Activated CD4-positive, alpha-beta memory T cell treated with anti-CD3 and anti-CD28 coated beads for 36 hours (primary cell): ENCODE results near the gene CBX5. TPM values are rescaled to one million over a fixed set of nuclear protein-coding genes. Genes with fewer than 3 reads are reported as not detected.

Source experiments
- CTCF ChIA-PET: fragments of 350-600 bp; sonication (Branson Sonifier 250); formaldehyde crosslinking; loops from one replicate; lab custom pipeline; 2021; ENCODE audit warnings: antibody characterized with exemption, inconsistent platforms; lab: Charles Lee
- POLR2A ChIA-PET: fragments of 350-600 bp; sonication (Branson Sonifier 250); formaldehyde crosslinking; loops from one replicate; lab custom pipeline; 2021; ENCODE audit warnings: antibody characterized with exemption; lab: Charles Lee
- DNase-seq: peaks from one replicate; pipeline ENCODE4 v3.0.0-alpha.2; 2020
- H3K27ac Mint-ChIP-seq: one replicate; pipeline ENCODE4 v1.8.0; 2021; ENCODE audit warnings: mixed read lengths
- H3K27me3 Mint-ChIP-seq: one replicate; pipeline ENCODE4 v1.8.0; 2021; ENCODE audit warnings: mixed read lengths
- H3K36me3 Mint-ChIP-seq: one replicate; pipeline ENCODE4 v1.8.0; 2021; ENCODE audit warnings: mixed read lengths
- H3K4me1 Mint-ChIP-seq: one replicate; pipeline ENCODE4 v1.8.0; 2021; ENCODE audit warnings: low read depth, mixed read lengths
- H3K4me3 Mint-ChIP-seq: one replicate; pipeline ENCODE4 v1.8.0; 2021; ENCODE audit warnings: mild to moderate bottlenecking, mixed read lengths
- H3K9me3 Mint-ChIP-seq: one replicate; pipeline ENCODE4 v1.8.0; 2021; ENCODE audit warnings: mixed read lengths
- intact Hi-C: fragments of 100-400 bp; cut with micrococcal nuclease; formaldehyde crosslinking; loops from one replicate; pipeline ENCODE4 v1.15.1; 2023
- total RNA-seq, 2 experiments: library from RNA; stranded (reverse); gene quantifications; one replicate each; pipeline ENCODE4 v1.2.3, GENCODE V29; 2021

Gene CBX5
- total RNA-seq, 2 experiments from 2014 or later, result 132 to 138 TPM

DNA sequence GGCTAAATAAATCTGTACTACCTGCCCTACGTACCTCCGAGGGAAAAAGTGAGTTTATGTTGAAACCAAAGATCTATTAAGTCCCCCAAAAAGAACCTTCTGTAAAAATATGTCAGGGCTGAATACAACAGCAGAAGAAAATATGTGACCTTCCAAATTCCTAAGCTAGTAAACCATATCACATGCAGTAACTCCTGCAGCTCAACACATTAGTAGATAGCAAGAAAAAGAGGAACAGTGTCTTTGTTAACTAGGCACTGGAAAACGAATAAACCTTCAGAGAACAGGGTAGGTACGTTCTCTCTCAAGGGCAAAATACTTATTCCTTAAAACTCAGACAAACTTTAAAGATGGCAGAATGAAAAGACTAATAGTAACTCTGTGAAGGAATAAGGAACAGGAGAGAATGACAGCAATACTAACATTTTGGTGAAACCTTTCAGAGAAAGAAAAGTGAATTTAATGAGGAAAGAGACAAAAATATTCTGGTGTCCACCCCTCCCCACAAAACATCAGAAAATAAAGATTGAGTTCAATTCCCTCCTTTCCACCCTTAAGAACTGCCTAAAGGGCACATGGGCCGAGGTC lies 18.0 kb downstream of the CBX5 start:
- intact Hi-C loops, result no loop called here
- peaks cover 55% of the 10 kb centered on the region for H3K4me1 Mint-ChIP-seq
- H3K27me3 Mint-ChIP-seq, result no peaks in the 10 kb centered on the region
- H3K9me3 Mint-ChIP-seq, result no peaks in the 10 kb centered on the region
- ChIA-PET CTCF (interaction anchor here (1.0 to 4.1 kb wide), 2 partner anchors 10 to 117 kb away, joined by 6 to 28 read pairs; no protein-coding TSS in a partner anchor), POLR2A (no interaction called here)
- no peak overlapping the region for H3K4me3 Mint-ChIP-seq
- no peak for DNase-seq
- no peak overlapping the region for H3K27ac Mint-ChIP-seq
- peaks cover 18% of the 10 kb centered on the region for H3K36me3 Mint-ChIP-seq

DNA sequence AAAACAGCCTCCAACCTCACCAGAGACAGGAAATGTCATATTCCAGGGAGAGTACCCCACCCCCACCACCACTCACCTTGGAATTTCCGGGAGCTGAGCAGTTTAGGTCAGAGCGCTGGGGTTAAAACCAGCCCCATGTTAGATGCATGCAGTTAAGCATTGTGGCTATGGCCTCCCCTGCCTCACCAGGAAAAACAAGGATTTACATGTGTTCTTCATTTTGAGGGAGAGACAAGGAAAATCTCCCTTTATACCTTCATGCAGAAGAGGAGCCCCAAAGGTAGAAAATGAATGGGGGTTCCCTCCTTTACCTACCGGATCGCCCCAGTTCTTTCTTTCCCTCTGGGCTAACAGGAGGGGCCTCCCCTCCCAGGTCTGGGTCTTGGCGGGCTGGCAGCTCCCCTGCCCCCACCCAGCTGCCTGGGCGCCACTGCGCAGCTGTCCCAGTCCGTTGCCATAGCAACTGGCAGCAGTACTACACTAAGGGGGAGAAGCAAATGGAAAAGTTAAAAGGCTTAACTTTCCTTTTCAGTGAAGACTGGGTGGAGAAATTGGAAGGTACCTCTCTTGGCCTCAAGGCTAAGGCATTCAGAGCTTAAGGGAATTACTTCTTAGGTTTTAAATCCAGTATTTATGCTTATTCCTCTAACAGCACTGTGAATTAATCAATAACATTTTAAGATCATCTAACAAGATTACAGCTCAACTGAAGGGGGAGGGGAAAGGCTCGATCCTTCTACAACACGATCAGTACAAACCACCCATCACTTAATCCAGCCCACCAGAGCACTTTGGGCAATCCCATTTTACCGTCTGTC lies 20.5 kb downstream of the CBX5 start:
- Mint-ChIP-seq H3K36me3 (peaks cover 33% of the 10 kb centered on the region), H3K9me3 (no peaks in the 10 kb centered on the region), H3K27ac (no peak overlapping the region), H3K4me1 (peaks cover 46% of the 10 kb centered on the region), H3K4me3 (no peak overlapping the region), H3K27me3 (no peaks in the 10 kb centered on the region)
- CTCF ChIA-PET, result interaction anchor here (0.8 to 2.4 kb wide), 7 partner anchors 10 to 400 kb away, joined by 3 to 10 read pairs (median 6); partner anchors contain the start of gene COPZ1
- peak; percentile 38 for DNase-seq
- POLR2A ChIA-PET, result interaction anchor here (1.2 kb wide), 1 partner anchor 25 kb away, joined by 3 read pairs; no protein-coding TSS in a partner anchor
- intact Hi-C loops, result no loop called here

DNA sequence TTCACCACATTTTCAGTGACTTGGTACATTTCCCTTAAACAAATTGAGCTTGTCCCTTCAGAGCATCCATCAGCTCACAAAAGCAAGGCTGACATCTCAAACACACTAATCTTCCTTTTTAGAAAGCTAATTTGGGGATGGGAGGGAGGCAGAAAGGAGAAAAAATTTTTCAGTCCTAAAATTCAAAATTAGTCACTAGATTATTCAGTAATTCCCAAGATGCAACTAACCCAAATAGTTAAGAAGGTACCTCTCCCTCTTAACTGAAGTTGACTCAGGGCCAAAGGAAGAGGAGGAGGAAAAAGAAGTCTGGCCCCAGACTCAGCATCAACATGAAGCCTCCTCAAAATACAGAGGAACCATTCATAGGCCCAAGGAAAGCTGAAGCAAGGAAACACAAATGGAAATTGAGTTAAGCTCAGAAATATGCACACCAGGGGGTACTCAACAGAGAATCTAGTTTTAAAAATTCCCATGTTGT lies 21.7 kb downstream of the CBX5 start:
- peaks cover 29% of the 10 kb centered on the region for H3K36me3 Mint-ChIP-seq
- ChIA-PET POLR2A (interaction anchor here (1.0 kb wide), 1 partner anchor 23 kb away, joined by 3 read pairs; no protein-coding TSS in a partner anchor), CTCF (interaction anchor here (0.6 to 2.4 kb wide), 7 partner anchors 9 to 268 kb away, joined by 3 to 10 read pairs (median 6); partner anchors contain the start of gene COPZ1)
- no peaks in the 10 kb centered on the region for H3K9me3 Mint-ChIP-seq
- H3K27me3 Mint-ChIP-seq, result no peaks in the 10 kb centered on the region
- DNase-seq, result no peak
- H3K4me1 Mint-ChIP-seq, result peaks cover 40% of the 10 kb centered on the region
- peak overlapping the region; percentile 39 for H3K27ac Mint-ChIP-seq
- H3K4me3 Mint-ChIP-seq, result no peak overlapping the region
- intact Hi-C loops, result no loop called here

DNA sequence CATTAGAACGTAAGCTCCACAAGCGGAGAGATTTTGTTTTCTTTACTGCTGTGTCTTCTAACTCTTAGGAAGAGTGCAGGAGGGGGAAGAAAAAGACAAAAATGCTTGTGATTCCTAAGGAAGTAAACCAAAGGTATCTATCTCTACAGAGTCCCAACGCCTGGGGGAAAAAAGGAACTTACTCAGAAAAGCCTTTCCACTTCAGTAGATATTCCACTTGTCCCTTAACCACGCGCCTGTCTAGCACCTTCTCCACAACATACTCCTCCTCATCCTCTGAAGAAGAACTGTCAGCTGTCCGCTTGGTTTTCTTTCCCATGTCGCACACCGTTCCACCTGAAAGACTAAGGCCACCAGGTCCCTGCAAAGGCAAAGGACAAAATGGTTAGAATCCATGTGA lies 22.6 kb downstream of the CBX5 start:
- H3K36me3 Mint-ChIP-seq, result peaks cover 29% of the 10 kb centered on the region
- no peak overlapping the region for H3K27ac Mint-ChIP-seq
- H3K4me1 Mint-ChIP-seq, result peaks cover 35% of the 10 kb centered on the region
- no peaks in the 10 kb centered on the region for H3K27me3 Mint-ChIP-seq
- no peak for DNase-seq
- POLR2A ChIA-PET, result no interaction called here
- H3K9me3 Mint-ChIP-seq, result no peaks in the 10 kb centered on the region
- no peak overlapping the region for H3K4me3 Mint-ChIP-seq
- CTCF ChIA-PET, result no interaction called here
- intact Hi-C loops, result no loop called here

DNA sequence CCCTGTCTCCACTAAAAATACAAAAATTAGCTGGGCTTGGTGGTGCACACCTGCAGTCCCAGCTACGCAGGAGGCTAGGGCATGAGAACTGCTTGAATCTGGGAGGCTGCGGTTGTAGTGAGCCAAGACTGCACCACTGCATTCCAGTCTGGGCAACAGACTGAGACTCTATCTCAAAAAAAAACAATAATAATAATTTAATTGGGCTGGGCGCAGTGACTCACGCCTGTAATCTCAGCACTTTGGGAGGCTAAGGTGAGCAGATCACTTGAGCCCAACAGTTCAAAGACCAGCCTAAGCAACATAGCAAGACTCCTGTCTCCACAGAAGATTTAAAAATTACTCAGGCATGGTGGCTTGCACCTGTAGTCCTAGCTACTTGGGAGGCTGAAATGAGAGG lies 26.7 kb downstream of the CBX5 start:
- H3K4me3 Mint-ChIP-seq, result no peak overlapping the region
- no peak for DNase-seq
- intact Hi-C loops, result loop anchor here (5.0 kb wide), 1 partner anchor 39 kb away; no protein-coding TSS in a partner anchor
- H3K4me1 Mint-ChIP-seq, result peaks cover 19% of the 10 kb centered on the region
- ChIA-PET CTCF (interaction anchor here (0.7 to 3.0 kb wide), 13 partner anchors 11 to 185 kb away, joined by 3 to 28 read pairs (median 4); partner anchors contain the start of gene COPZ1), POLR2A (interaction anchor here (0.7 to 2.7 kb wide), 2 partner anchors 33 to 127 kb away, joined by 3 to 12 read pairs; no protein-coding TSS in a partner anchor)
- H3K27me3 Mint-ChIP-seq, result no peaks in the 10 kb centered on the region
- H3K9me3 Mint-ChIP-seq, result no peaks in the 10 kb centered on the region
- peaks cover 40% of the 10 kb centered on the region for H3K36me3 Mint-ChIP-seq
- H3K27ac Mint-ChIP-seq, result no peak overlapping the region

DNA sequence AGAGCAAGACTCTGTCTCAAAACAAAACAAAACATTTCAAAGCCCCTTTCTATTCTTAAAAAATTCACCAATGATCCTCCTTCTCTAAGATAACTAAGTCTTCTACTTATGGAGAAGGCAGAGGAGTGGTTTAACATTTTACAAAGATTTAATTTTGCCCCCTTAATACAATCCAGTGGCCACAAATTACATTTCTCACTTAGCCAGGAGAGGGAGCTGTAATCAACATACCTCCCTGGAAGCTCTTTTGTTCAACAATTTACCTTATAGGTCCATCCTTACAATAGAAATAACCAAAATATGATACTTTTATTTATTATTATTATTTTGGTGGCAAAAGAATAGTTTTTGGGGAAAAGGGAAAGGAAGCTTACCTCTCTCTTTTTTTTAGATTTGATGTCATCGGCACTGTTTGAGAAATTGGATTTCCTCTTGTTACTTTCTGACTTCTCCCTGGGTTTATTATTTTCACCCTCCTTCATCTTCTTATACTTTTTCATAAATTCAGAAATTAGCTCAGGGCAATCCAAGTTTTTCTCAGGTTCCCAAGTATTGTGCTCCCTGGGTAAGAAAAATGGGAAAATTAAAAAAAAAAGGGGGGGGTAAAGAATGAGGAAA lies 28.1 kb downstream of the CBX5 start:
- ChIA-PET POLR2A (interaction anchor here (0.7 to 2.7 kb wide), 6 partner anchors 11 to 107 kb away, joined by 3 to 12 read pairs (median 4); partner anchors contain the start of genes COPZ1 and HNRNPA1), CTCF (interaction anchor here (0.7 to 3.0 kb wide), 49 partner anchors 9 to 1896 kb away, joined by 3 to 28 read pairs (median 4); partner anchors contain the start of genes CBX5, COPZ1 and HNRNPA1)
- intact Hi-C loops, result loop anchor here (5.0 kb wide), 1 partner anchor 41 kb away; no protein-coding TSS in a partner anchor
- no peak overlapping the region for H3K27ac Mint-ChIP-seq
- peaks cover 35% of the 10 kb centered on the region for H3K36me3 Mint-ChIP-seq
- no peak overlapping the region for H3K4me3 Mint-ChIP-seq
- no peak for DNase-seq
- H3K9me3 Mint-ChIP-seq, result no peaks in the 10 kb centered on the region
- H3K27me3 Mint-ChIP-seq, result no peaks in the 10 kb centered on the region
- peaks cover 9% of the 10 kb centered on the region for H3K4me1 Mint-ChIP-seq

DNA sequence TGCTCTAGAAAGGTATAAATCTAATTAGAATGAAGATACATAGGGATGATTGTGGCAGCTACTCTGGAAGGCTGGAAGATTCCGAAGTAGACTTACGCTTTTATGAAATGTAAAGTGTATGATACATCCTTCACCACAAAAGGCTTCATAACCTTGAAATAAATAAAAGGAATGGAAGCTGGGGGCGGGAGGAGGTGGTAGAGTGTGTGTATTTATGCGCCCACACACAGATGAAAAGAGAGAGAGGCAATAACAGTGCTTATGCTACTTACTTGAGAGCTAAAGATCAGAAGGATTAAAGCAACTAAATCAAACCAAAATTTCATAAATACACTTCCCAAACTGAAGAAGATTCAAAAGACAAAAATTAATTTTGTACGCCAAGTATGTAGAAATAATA lies 30.4 kb downstream of the CBX5 start:
- no peaks in the 10 kb centered on the region for H3K27me3 Mint-ChIP-seq
- peaks cover 31% of the 10 kb centered on the region for H3K36me3 Mint-ChIP-seq
- intact Hi-C loops, result no loop called here
- no peak overlapping the region for H3K4me3 Mint-ChIP-seq
- peaks cover 6% of the 10 kb centered on the region for H3K4me1 Mint-ChIP-seq
- no peaks in the 10 kb centered on the region for H3K9me3 Mint-ChIP-seq
- ChIA-PET CTCF (interaction anchor here (1.0 to 1.2 kb wide), 6 partner anchors 9 to 150 kb away, joined by 3 read pairs; no protein-coding TSS in a partner anchor), POLR2A (no interaction called here)
- no peak overlapping the region for H3K27ac Mint-ChIP-seq
- no peak for DNase-seq

DNA sequence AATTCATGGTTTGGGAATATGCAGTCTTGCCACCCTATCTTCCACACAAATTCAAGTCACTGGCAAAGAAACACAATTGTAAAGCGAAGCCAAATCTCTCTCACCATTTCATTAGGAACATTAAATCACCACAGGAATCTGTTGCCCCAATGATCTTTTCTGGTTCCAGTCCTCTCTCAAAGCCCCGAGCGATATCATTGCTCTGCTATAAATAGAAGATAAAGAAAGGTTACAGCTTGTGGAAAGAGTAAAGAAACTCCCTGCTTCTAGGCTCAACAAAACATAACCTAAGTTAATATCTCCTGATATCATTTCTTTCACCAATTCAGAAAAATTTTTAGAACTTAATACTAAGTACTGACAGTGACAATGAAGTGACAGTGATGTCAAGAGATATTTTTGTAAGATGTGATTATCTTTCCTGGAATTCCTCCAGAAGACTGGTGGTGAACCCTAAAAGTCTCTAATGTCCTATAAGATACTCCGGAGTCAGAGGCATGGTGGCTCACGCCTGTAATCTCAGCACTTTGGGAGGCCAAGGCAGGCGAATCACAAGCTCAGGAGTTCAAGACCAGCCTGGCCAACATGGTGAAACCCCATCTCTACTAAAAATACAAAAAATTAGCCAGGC lies 33.8 kb downstream of the CBX5 start:
- H3K36me3 Mint-ChIP-seq, result peaks cover 35% of the 10 kb centered on the region
- POLR2A ChIA-PET, result no interaction called here
- H3K27ac Mint-ChIP-seq, result no peak overlapping the region
- no peak overlapping the region for H3K4me3 Mint-ChIP-seq
- no peak for DNase-seq
- intact Hi-C loops, result no loop called here
- no peaks in the 10 kb centered on the region for H3K9me3 Mint-ChIP-seq
- H3K27me3 Mint-ChIP-seq, result no peaks in the 10 kb centered on the region
- H3K4me1 Mint-ChIP-seq, result peaks cover 10% of the 10 kb centered on the region
- CTCF ChIA-PET, result interaction anchor here (0.6 kb wide), 1 partner anchor 26 kb away, joined by 3 read pairs; no protein-coding TSS in a partner anchor

DNA sequence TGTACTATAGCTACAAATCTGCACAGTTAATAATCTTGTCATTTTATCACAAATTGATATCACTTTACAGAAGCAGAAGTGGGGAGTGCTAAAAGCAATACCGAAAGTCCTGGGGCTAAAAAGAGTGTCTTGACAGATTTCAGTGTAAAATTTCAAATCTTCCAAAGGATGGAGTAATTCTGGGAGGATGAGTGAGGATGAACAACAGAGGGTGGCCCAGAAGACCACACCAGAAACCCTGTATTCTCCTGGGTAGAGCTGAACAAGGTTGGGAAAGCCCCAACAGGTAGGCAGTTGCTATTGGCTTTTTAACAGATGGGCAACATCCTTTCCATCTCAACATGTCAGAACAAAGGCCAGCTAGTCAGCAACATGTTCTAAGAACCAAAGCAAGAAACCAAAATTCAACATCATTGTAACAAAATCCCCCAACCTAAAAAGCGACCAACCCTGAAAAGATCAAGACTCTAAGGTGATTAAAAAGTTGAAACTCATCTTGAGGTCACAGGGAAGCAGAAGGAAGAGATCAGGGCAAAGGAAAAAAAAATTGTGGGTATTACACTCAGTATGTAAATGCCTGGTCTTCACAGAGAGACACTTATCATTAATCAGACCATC lies 38.8 kb downstream of the CBX5 start:
- peak overlapping the region; percentile 78 for H3K27ac Mint-ChIP-seq
- CTCF ChIA-PET, result interaction anchor here (1.5 to 2.7 kb wide), 4 partner anchors 11 to 84 kb away, joined by 6 to 19 read pairs (median 6); partner anchors contain the start of gene COPZ1
- H3K4me1 Mint-ChIP-seq, result peaks cover 22% of the 10 kb centered on the region
- no peak overlapping the region for H3K4me3 Mint-ChIP-seq
- H3K36me3 Mint-ChIP-seq, result peaks cover 33% of the 10 kb centered on the region
- H3K9me3 Mint-ChIP-seq, result no peaks in the 10 kb centered on the region
- intact Hi-C loops, result loop anchor here (1.0 to 2.0 kb wide), 2 partner anchors 36 to 39 kb away; partner anchors contain the start of genes CBX5 and HNRNPA1
- POLR2A ChIA-PET, result interaction anchor here (0.6 kb wide), 1 partner anchor 29 kb away, joined by 3 read pairs; no protein-coding TSS in a partner anchor
- H3K27me3 Mint-ChIP-seq, result no peaks in the 10 kb centered on the region
- peak; percentile 17 for DNase-seq

DNA sequence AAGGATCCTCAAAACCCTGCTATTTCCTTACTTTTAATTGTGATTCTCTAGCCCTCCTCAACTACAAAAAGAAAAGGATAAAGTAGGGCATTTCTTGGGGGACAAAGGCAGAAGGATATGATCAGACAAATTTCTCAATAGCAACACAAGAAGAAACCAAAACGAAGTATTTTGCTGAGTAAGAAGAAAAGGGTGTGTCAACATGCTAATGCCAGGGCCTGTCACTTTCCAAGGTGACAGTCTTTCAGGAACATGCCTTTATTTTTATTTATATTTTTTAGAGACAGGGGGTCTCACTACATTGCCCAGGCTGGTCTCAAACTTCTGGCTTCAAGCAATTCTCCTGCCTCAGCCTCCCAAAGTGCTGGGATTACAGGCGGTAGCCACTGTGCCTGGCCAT lies 39.8 kb downstream of the CBX5 start:
- POLR2A ChIA-PET, result interaction anchor here (0.6 to 1.2 kb wide), 2 partner anchors 30 to 46 kb away, joined by 3 read pairs; no protein-coding TSS in a partner anchor
- Mint-ChIP-seq H3K4me3 (no peak overlapping the region), H3K9me3 (no peaks in the 10 kb centered on the region), H3K36me3 (peaks cover 34% of the 10 kb centered on the region), H3K27me3 (no peaks in the 10 kb centered on the region), H3K27ac (no peak overlapping the region), H3K4me1 (peaks cover 22% of the 10 kb centered on the region)
- no peak for DNase-seq
- CTCF ChIA-PET, result interaction anchor here (1.2 to 2.7 kb wide), 5 partner anchors 12 to 56 kb away, joined by 3 to 19 read pairs (median 7); no protein-coding TSS in a partner anchor
- intact Hi-C loops, result loop anchor here (2.0 kb wide), 1 partner anchor 37 kb away; no protein-coding TSS in a partner anchor
